Loucy (cell line): ENCODE measurements around the gene VAV2.

Experiments
- EZH2phosphoT487 ChIP-seq: fragments of 200-600 bp; IDR thresholded peaks from 2 replicates; pipeline ENCODE4 v1.6.1; 2018; ENCODE audit warnings: antibody characterized with exemption, mild to moderate bottlenecking, moderate library complexity, borderline replicate concordance
- TF ChIP-seq, protein P1 (sequence below): fragments of 200-600 bp; sonication (generic); conservative IDR thresholded peaks from 2 replicates; pipeline ENCODE4 v1.5.1; 2014; ENCODE audit warnings: mild to moderate bottlenecking, antibody characterized with exemption, low read length

DNA sequence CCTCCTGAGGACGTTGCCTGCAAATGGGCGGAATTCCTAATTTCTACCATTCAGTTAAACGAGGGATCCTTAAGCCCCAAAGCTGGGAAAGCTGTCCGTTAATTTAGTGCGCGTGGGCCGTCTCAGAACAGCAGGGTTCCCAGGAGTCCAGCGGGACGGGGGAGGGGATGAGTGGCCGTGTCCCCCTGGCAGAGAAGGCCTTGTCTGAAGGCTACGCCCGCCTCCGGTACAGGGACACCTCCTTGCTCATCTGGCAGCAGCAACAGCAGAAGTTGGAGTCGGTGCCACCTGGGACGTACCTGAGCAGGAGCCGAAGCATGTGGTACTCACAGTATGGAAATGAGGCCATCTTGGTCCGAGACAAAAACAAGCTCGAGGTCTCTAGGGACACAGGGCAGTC lies 34.5 kb upstream of the VAV2 start:
- TF ChIP-seq EZH2phosphoT487, result no peak
- TF ChIP-seq, protein P1, sequence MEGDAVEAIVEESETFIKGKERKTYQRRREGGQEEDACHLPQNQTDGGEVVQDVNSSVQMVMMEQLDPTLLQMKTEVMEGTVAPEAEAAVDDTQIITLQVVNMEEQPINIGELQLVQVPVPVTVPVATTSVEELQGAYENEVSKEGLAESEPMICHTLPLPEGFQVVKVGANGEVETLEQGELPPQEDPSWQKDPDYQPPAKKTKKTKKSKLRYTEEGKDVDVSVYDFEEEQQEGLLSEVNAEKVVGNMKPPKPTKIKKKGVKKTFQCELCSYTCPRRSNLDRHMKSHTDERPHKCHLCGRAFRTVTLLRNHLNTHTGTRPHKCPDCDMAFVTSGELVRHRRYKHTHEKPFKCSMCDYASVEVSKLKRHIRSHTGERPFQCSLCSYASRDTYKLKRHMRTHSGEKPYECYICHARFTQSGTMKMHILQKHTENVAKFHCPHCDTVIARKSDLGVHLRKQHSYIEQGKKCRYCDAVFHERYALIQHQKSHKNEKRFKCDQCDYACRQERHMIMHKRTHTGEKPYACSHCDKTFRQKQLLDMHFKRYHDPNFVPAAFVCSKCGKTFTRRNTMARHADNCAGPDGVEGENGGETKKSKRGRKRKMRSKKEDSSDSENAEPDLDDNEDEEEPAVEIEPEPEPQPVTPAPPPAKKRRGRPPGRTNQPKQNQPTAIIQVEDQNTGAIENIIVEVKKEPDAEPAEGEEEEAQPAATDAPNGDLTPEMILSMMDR, result no peak
